HCT116 (cell line): ENCODE results near the gene GNAT2. TPM values are rescaled to one million over a fixed set of nuclear protein-coding genes. Genes with fewer than 3 reads are reported as not detected.

Experiments
- ATAC-seq: fragments of 200-7000 bp; cut with Tn5 transposase; 2 replicates; pipeline ENCODE4 v1.9.1; 2020; ENCODE audit warnings: mild to moderate bottlenecking, moderate library complexity
- BruUV-seq: library from RNA; stranded (reverse); fragments of 400-500 nt; replicated peaks from 2 replicates; lab custom pipeline; 2021; lab: Mats Ljungman, UMichigan
- CTCF ChIA-PET: fragments of 300-600 bp; sonication (Branson Sonifier 250); formaldehyde crosslinking; loops from one replicate; lab custom pipeline; 2021; ENCODE audit warnings: antibody characterized with exemption; lab: Charles Lee
- POLR2A ChIA-PET: fragments of 300-600, 350-600 bp; sonication (Branson Sonifier 250); formaldehyde crosslinking; loops from one replicate; lab custom pipeline; 2021; ENCODE audit warnings: antibody characterized with exemption; lab: Charles Lee
- RAD21 ChIA-PET, 2 experiments: fragments of 300-600 bp; sonication (Branson Sonifier 250); formaldehyde crosslinking; loops; one replicate each; lab custom pipeline; 2023; ENCODE audit warnings: low total read pairs in 2 of 2; ENCODE audit not compliant: uncharacterized antibody in 2 of 2, unreplicated experiment in 2 of 2, low non-redundant PET in 1 of 2; lab: Charles Lee
- DNase-seq: peaks from one replicate; pipeline ENCODE4 v3.0.0-alpha.2; 2010; ENCODE audit warnings: low read depth, low spot score
- H2AFZ ChIP-seq: fragments of 200-600 bp; shearing (Covaris generic), sonication (generic); 2 replicates; pipeline ENCODE4 v1.6.1; 2017; ENCODE audit warnings: low read depth, mixed run types, mixed read lengths, antibody characterized with exemption, low read length; ENCODE audit not compliant: poor library complexity, severe bottlenecking
- H3K27ac ChIP-seq: 2 replicates; pipeline ENCODE4 v1.5.1; 2012; ENCODE audit warnings: low read depth, low read length
- H3K27me3 ChIP-seq: fragments of 200-600 bp; sonication (generic); 2 replicates; pipeline ENCODE4 v1.6.1; 2016; ENCODE audit warnings: mixed run types, low read length, mixed read lengths; ENCODE audit not compliant: insufficient read depth
- H3K36me3 ChIP-seq, 2 experiments: fragments of 200-500 bp in 1 of 2; fragments of 200-600 bp in 1 of 2; sonication (Bioruptor generic) in 1 of 2; sonication (generic) in 1 of 2; 2 replicates each; pipeline versions ENCODE4 v1.5.1 to v1.6.1; 2014 to 2016; ENCODE audit warnings: low read length in 2 of 2, inconsistent platforms in 1 of 2, mixed read lengths in 1 of 2, mixed run types in 1 of 2; ENCODE audit not compliant: insufficient read depth in 2 of 2, control insufficient read depth in 1 of 2
- H3K4me1 ChIP-seq, 2 experiments: fragments of 200-600 bp in 1 of 2; sonication (generic) in 1 of 2; 2 replicates each; pipeline versions ENCODE4 v1.5.1 to v1.6.1; 2012 to 2017; ENCODE audit warnings: low read length in 2 of 2, inconsistent platforms in 1 of 2, mild to moderate bottlenecking in 1 of 2, mixed read lengths in 1 of 2, mixed run types in 1 of 2, moderate library complexity in 1 of 2; ENCODE audit not compliant: insufficient read depth in 2 of 2, control insufficient read depth in 1 of 2
- H3K4me2 ChIP-seq: fragments of 200-600 bp; sonication (generic); 2 replicates; pipeline ENCODE4 v1.6.1; 2017; ENCODE audit warnings: mixed run types, low read length, mixed read lengths
- H3K4me3 ChIP-seq, 2 experiments: fragments of 200-600 bp in 1 of 2; sonication (generic) in 1 of 2; replicated peaks in 1 of 2; 2 replicates each; pipeline ENCODE4 v1.5.1; 2011 to 2016; ENCODE audit warnings: low read length in 2 of 2, control low read depth in 1 of 2, low read depth in 1 of 2, mild to moderate bottlenecking in 1 of 2, mixed read lengths in 1 of 2, mixed run types in 1 of 2
- H3K79me2 ChIP-seq: fragments of 200-600 bp; sonication (generic); 2 replicates; pipeline ENCODE4 v1.6.1; 2017; ENCODE audit warnings: mild to moderate bottlenecking, mixed run types, low read length, moderate library complexity, mixed read lengths; ENCODE audit not compliant: insufficient read depth
- H3K9ac ChIP-seq: fragments of 200-600 bp; sonication (generic); 2 replicates; pipeline ENCODE4 v1.6.1; 2016; ENCODE audit warnings: low read length, mixed read lengths
- H3K9me2 ChIP-seq: fragments of 200-600 bp; sonication (generic), shearing (Covaris generic); 2 replicates; pipeline ENCODE4 v1.6.1; 2017; ENCODE audit warnings: mixed run types, mild to moderate bottlenecking, moderate library complexity; ENCODE audit not compliant: insufficient read depth
- H3K9me3 ChIP-seq, 2 experiments: fragments of 200-500 bp in 1 of 2; fragments of 200-600 bp in 1 of 2; sonication (Bioruptor generic) in 1 of 2; sonication (generic) in 1 of 2; 2 replicates each; pipeline ENCODE4 v1.6.1; 2014 to 2017; ENCODE audit warnings: low read length in 2 of 2, mixed read lengths in 2 of 2, inconsistent platforms in 1 of 2, low read depth in 1 of 2, mild to moderate bottlenecking in 1 of 2, mixed run types in 1 of 2, moderate library complexity in 1 of 2; ENCODE audit not compliant: control insufficient read depth in 1 of 2, insufficient read depth in 1 of 2
- H4K20me1 ChIP-seq: fragments of 200-600 bp; sonication (generic), shearing (Covaris generic); 2 replicates; pipeline ENCODE4 v1.6.1; 2017; ENCODE audit warnings: mixed run types, mild to moderate bottlenecking, moderate library complexity; ENCODE audit not compliant: insufficient read depth
- ATF3 ChIP-seq: IDR thresholded peaks from 2 replicates; pipeline ENCODE4 v1.6.1; 2012
- CBX3 ChIP-seq: IDR thresholded peaks from 2 replicates; pipeline ENCODE4 v1.6.1; 2012; ENCODE audit warnings: low read depth
- ELF1 ChIP-seq: IDR thresholded peaks from 2 replicates; pipeline ENCODE4 v1.6.1; 2012; ENCODE audit warnings: low read depth, borderline replicate concordance
- JUND ChIP-seq: IDR thresholded peaks from 2 replicates; pipeline ENCODE4 v1.6.1; 2012
- POLR2A ChIP-seq: IDR thresholded peaks from 2 replicates; pipeline ENCODE4 v1.7.0; 2011; ENCODE audit warnings: borderline replicate concordance; ENCODE audit not compliant: insufficient read depth, insufficient read length; ENCODE audit errors: extremely low read depth
- RAD21 ChIP-seq: IDR thresholded peaks from 2 replicates; pipeline ENCODE4 v1.6.1; 2012; ENCODE audit warnings: low read depth, mild to moderate bottlenecking
- REST ChIP-seq: IDR thresholded peaks from 2 replicates; pipeline ENCODE4 v1.6.1; 2012; ENCODE audit warnings: low read depth
- SIN3A ChIP-seq: IDR thresholded peaks from 2 replicates; pipeline ENCODE4 v1.6.1; 2012; ENCODE audit warnings: low read depth
- SP1 ChIP-seq: IDR thresholded peaks from 2 replicates; pipeline ENCODE4 v1.6.1; 2012; ENCODE audit warnings: low read depth
- SRF ChIP-seq: IDR thresholded peaks from 2 replicates; pipeline ENCODE4 v1.6.1; 2012; ENCODE audit warnings: low read depth
- YY1 ChIP-seq: IDR thresholded peaks from 2 replicates; pipeline ENCODE4 v1.6.1; 2011; ENCODE audit warnings: low read length, low read depth, moderate library complexity, mild to moderate bottlenecking; ENCODE audit not compliant: insufficient replicate concordance; ENCODE audit errors: extremely low read depth
- ZFX ChIP-seq: fragments of 450-650 bp; IDR thresholded peaks from 2 replicates; pipeline ENCODE4 v1.6.1; 2017
- intact Hi-C: fragments of 100-400 bp; cut with micrococcal nuclease; formaldehyde crosslinking; loops from 2 replicates; pipeline ENCODE4 v1.10.0; 2022
- total RNA-seq: library from RNA; stranded (reverse); gene quantifications from one replicate; pipeline ENCODE4 v1.2.1, GENCODE V29; 2021; ENCODE audit not compliant: unreplicated experiment
- TF ChIP-seq, protein P1 (sequence below): IDR thresholded peaks from 2 replicates; pipeline ENCODE4 v1.6.1; 2011; ENCODE audit warnings: mild to moderate bottlenecking, low read length, moderate library complexity; ENCODE audit not compliant: insufficient replicate concordance; ENCODE audit errors: extremely low read depth

Gene GNAT2
- total RNA-seq, 1 experiment from 2014 or later: 0.76 TPM

DNA sequence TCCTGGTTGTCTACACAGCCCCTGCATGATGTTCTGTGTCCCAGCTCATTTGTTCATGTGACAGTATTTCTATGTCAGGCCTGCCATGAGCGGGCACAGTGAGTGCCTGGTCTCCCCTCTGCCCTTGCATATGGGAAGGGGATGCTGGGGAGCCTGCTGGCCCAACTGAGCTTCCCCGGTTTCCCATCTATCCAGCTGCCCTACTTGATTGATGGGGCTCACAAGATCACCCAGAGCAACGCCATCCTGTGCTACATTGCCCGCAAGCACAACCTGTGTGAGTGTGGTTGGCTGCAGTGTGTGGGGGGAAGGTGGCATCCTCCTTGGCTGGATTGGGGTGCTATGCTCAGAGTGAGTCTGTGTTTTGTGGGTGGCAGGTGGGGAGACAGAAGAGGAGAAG, 38.0 kb upstream of the GNAT2 start:
- TF ChIP-seq JUND: no peak
- no peak for TF ChIP-seq YY1
- TF ChIP-seq SIN3A: no peak
- no peak for TF ChIP-seq CBX3
- TF ChIP-seq SRF: no peak
- no peaks in the 10 kb centered on the region; a peak in 1 of 4 replicates for H3K36me3 ChIP-seq
- H3K27ac ChIP-seq: no peak overlapping the region
- no peak overlapping the region for H3K4me2 ChIP-seq
- H2AFZ ChIP-seq: no peak overlapping the region
- no peak overlapping the region for H3K9ac ChIP-seq
- no peaks in the 10 kb centered on the region for H3K27me3 ChIP-seq
- POLR2A ChIA-PET: no interaction called here
- DNase-seq (no peak), ATAC-seq (no peak)
- no peaks in the 10 kb centered on the region for H3K9me2 ChIP-seq
- H3K4me3 ChIP-seq: no peak overlapping the region
- RAD21 ChIA-PET: no interaction called here
- intact Hi-C loops: no loop called here
- no TSS peak for BruUV-seq
- no peaks in the 10 kb centered on the region for H4K20me1 ChIP-seq
- H3K79me2 ChIP-seq: no peaks in the 10 kb centered on the region
- H3K4me1 ChIP-seq: peaks cover 0 to 23% of the 10 kb centered on the region in 2 experiments; a peak in 3 of 4 replicates
- CTCF ChIA-PET: interaction anchor here (2.9 kb wide), 1 partner anchor 18 kb away, joined by 11 read pairs; no protein-coding TSS in a partner anchor
- no peaks in the 10 kb centered on the region for H3K9me3 ChIP-seq

- Histone ChIP-seq H2AFZ (peak within 1 kb of the TSS; percentile 95), H3K9ac (peak within 1 kb of the TSS; percentile 64), H3K79me2 (no peaks in the 10 kb centered on the region), H3K36me3 (no peaks in the 10 kb centered on the region; a peak in 1 of 4 replicates), H3K4me3 (peak within 1 kb of the TSS; percentile 67 to 83), H3K4me2 (peak within 1 kb of the TSS; percentile 98), H3K27me3 (peaks cover 8% of the 10 kb centered on the region; the same call in 1 of the 2 replicates), H3K9me3 (no peaks in the 10 kb centered on the region), H3K27ac (peak within 1 kb of the TSS; percentile 30; the same call in 1 of the 2 replicates), H4K20me1 (no peaks in the 10 kb centered on the region), H3K4me1 (peaks cover 0 to 23% of the 10 kb centered on the region in 2 experiments; a peak in 3 of 4 replicates), H3K9me2 (no peaks in the 10 kb centered on the region)
- ATAC-seq (peak; percentile 95), DNase-seq (peak; percentile 16)
- RAD21 ChIA-PET: no interaction called here
- CTCF ChIA-PET: interaction anchor here (0.7 to 2.9 kb wide), 2 partner anchors 16 to 329 kb away, joined by 3 to 11 read pairs; partner anchors contain the start of gene AHCYL1
- BruUV-seq: TSS peak; percentile 79
- intact Hi-C loops: no loop called here
- POLR2A ChIA-PET: interaction anchor here (0.6 kb wide), 1 partner anchor 215 kb away, joined by 3 read pairs; no protein-coding TSS in a partner anchor
- TF ChIP-seq ELF1 (peak; percentile 48; the same call in 1 of the 2 replicates), ZFX (peak; percentile 23; the same call in 1 of the 2 replicates), ATF3 (no peak), POLR2A (no peak), RAD21 (no peak), SP1 (0 out of 2 replicates have a peak, but pooled peaks have one; percentile 53), REST (no peak), SIN3A (no peak), JUND (no peak)
- TF ChIP-seq, protein P1, sequence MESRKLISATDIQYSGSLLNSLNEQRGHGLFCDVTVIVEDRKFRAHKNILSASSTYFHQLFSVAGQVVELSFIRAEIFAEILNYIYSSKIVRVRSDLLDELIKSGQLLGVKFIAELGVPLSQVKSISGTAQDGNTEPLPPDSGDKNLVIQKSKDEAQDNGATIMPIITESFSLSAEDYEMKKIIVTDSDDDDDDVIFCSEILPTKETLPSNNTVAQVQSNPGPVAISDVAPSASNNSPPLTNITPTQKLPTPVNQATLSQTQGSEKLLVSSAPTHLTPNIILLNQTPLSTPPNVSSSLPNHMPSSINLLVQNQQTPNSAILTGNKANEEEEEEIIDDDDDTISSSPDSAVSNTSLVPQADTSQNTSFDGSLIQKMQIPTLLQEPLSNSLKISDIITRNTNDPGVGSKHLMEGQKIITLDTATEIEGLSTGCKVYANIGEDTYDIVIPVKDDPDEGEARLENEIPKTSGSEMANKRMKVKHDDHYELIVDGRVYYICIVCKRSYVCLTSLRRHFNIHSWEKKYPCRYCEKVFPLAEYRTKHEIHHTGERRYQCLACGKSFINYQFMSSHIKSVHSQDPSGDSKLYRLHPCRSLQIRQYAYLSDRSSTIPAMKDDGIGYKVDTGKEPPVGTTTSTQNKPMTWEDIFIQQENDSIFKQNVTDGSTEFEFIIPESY: peak; percentile 11
These were observed 36.5 kb upstream of the GNAT2 start, which contains the start of gene GSTM4 for GRCh38 chr1:109655615-109656519. TSS of gene GSTM4 (plus strand) at chr1:109656099. CDS start at chr1:109656390, 291 bp downstream.
